GM12891 (cell line): ENCODE measurements around the gene WDR17.

Experiments used
- POLR2A ChIP-seq: IDR thresholded peaks from 2 replicates; pipeline ENCODE4 v1.6.1; 2011; ENCODE audit warnings: low read depth, low read length, control low read depth
- POLR2AphosphoS5 ChIP-seq: IDR thresholded peaks from 2 replicates; pipeline ENCODE4 v1.6.1; 2011; ENCODE audit warnings: low read depth, low read length, control low read depth

DNA sequence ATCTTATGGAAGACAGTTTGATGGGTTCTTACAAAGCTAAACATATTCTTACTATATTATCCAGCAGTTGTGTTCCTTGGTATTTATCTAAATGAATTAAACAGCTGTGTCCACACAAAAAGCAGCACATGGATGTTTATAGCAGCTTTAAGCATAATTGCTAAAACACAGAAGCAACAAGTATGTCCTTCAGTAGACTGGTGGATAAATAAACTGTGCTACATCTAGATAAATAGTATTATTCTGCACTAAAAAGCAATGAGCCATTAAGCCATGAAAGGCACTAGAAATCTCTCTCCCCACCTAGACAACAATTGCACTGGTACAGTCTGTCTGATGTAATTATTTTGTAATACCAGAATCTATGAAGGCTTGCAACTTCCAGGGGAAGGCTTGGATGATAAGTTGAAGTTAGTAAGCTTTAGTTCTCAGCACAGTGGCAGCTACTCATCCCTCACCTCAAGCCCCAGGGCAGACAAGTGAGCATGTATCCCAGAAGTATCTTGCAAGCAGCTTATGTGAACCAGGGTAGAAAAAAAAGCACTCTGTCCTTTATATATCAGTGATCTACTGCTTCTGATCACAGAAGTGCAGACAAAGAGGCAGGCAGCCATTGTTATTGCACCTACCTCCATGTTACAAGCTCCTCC lies 36.9 kb downstream of the WDR17 start:
- TF ChIP-seq POLR2A (no peak), POLR2AphosphoS5 (no peak)
